GM10248 (cell line): ENCODE results near the gene AQP1.

Source experiments
- CTCF ChIA-PET: fragments of 300-600 bp; sonication (Branson Sonifier 250); formaldehyde crosslinking; extraction: SDS; loops from one replicate; lab custom pipeline; 2021; ENCODE audit warnings: antibody characterized with exemption; lab: Yijun Ruan, JAX
- POLR2A ChIA-PET: fragments of 350-650 bp; sonication (Branson Sonifier 250); formaldehyde crosslinking; extraction: SDS; loops from one replicate; lab custom pipeline; 2020; ENCODE audit warnings: antibody characterized with exemption; lab: Yijun Ruan, JAX
- DNase-seq: peaks from one replicate; pipeline ENCODE4 v3.0.0; 2012; ENCODE audit errors: extremely low spot score
- CTCF ChIP-seq: IDR thresholded peaks from 2 replicates; pipeline ENCODE4 v1.5.1; 2012; ENCODE audit warnings: mild to moderate bottlenecking, low read depth; ENCODE audit errors: extremely low read depth, missing control alignments, control extremely low read depth

Gene AQP1

GRCh38 chr7:30897770-30898169, 13.9 kb upstream of the AQP1 start:
- CTCF ChIA-PET: interaction anchor here (1.2 kb wide), 1 partner anchor 41 kb away, joined by 5 read pairs; no protein-coding TSS in a partner anchor
- no peak for TF ChIP-seq CTCF
- DNase-seq: no peak
- POLR2A ChIA-PET: no interaction called here

DNA sequence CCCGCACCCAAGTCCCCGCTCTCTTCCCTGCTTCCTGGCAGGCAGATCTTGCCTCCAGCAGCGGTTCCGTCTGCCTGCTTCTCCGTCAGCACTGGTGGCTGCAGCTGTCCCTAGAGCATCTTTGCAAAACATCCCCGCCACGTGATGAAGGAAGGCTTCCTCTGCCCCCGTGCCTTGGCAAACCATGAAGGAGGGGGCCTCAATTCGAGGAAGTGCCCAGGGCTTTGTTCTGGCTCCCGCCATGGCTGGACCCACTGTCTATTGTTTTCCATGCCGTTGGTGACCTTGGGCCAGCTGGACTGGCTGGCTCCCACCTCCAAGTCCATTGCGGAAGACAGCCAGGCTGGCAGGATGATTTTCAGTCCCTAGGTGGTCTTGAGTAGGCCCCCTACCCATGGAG, 13.2 kb upstream of the AQP1 start:
- CTCF ChIA-PET: interaction anchor here (0.8 to 1.2 kb wide), 2 partner anchors 35 to 40 kb away, joined by 3 to 5 read pairs; no protein-coding TSS in a partner anchor
- POLR2A ChIA-PET: no interaction called here
- TF ChIP-seq CTCF: no peak
- DNase-seq: no peak

DNA sequence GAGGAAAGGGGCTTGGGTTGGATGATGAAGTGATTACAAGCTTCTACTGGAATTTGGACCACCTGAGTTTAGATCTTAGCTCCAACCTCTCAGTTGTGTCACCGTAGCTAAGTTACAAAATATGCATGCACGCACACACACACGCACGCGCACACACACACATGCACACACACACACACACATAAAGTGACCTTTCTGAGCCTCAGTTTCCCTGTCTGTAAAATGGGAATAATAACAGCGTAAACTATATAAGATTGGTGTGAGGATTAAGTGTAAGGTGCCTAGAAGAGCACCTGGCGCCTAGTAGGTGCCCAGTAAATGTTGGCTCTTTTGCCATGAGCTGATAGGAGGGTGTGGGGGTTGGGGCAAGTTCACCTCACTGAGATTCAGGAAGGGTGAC, 12.6 kb upstream of the AQP1 start:
- ChIA-PET POLR2A (no interaction called here), CTCF (interaction anchor here (0.8 kb wide), 1 partner anchor 35 kb away, joined by 3 read pairs; no protein-coding TSS in a partner anchor)
- no peak for DNase-seq
- TF ChIP-seq CTCF: no peak

GRCh38 chr7:30899630-30900029, 12.0 kb upstream of the AQP1 start:
- TF ChIP-seq CTCF: no peak
- CTCF ChIA-PET: no interaction called here
- no peak for DNase-seq
- POLR2A ChIA-PET: no interaction called here

GRCh38 chr7:30900053-30900452, 11.6 kb upstream of the AQP1 start:
- POLR2A ChIA-PET: no interaction called here
- CTCF ChIA-PET: no interaction called here

GRCh38 chr7:30900803-30901362, 10.8 kb upstream of the AQP1 start:
- ChIA-PET POLR2A (no interaction called here), CTCF (no interaction called here)
- DNase-seq: no peak
- no peak for TF ChIP-seq CTCF

More at GRCh38 chr7:30900053-30900452, 11.6 kb upstream of the AQP1 start:
- DNase-seq: no peak
- no peak for TF ChIP-seq CTCF
